Mesenteric fat pad (tissue), 1 donor: ENCODE results near the gene ARHGAP32. TPM values are rescaled to one million over a fixed set of nuclear protein-coding genes. Genes with fewer than 3 reads are reported as not detected.

ENCODE experiments used
- DNase-seq: peaks from one replicate; pipeline ENCODE4 v3.0.0-alpha.2; 2020; ENCODE audit warnings: low spot score
- total RNA-seq: library from RNA; stranded (reverse); fragmentation: NEBNext Ultra II Directional; extraction: Animal tissue kit (Norgen Biotek cat#: 25700); gene quantifications from one replicate; pipeline ENCODE4 v1.2.1, GENCODE V29; 2021
- donor health status: DM: yes; HTN: yes; CAD: no.

ARHGAP32 gene
- total RNA-seq, 1 donor from 2014 or later = 17.1 TPM

- DNase-seq = no peak
Measured at GRCh38 chr11:128961645-128962044, 230.5 kb downstream of the ARHGAP32 start.

GRCh38 chr11:128957202-128957482, 235.0 kb downstream of the ARHGAP32 start:
- no peak for DNase-seq

- DNase-seq = no peak
Measured at GRCh38 chr11:128956401-128957201, 235.5 kb downstream of the ARHGAP32 start.

- no peak for DNase-seq
Measured at GRCh38 chr11:128955636-128956035, 236.5 kb downstream of the ARHGAP32 start.

- DNase-seq = no peak
Measured at GRCh38 chr11:128953151-128953550, 239.0 kb downstream of the ARHGAP32 start.

- DNase-seq = no peak
Measured at GRCh38 chr11:128949791-128950454, 242.2 kb downstream of the ARHGAP32 start.

- no peak for DNase-seq
Measured at GRCh38 chr11:128948583-128948982, 243.5 kb downstream of the ARHGAP32 start.

GRCh38 chr11:128947773-128948172, 244.4 kb downstream of the ARHGAP32 start:
- DNase-seq = no peak

GRCh38 chr11:128946648-128947047, 245.5 kb downstream of the ARHGAP32 start:
- no peak for DNase-seq

- no peak for DNase-seq
Measured at GRCh38 chr11:128943428-128943976, 248.6 kb downstream of the ARHGAP32 start.

- no peak for DNase-seq
Measured at GRCh38 chr11:128942817-128943427, 249.2 kb downstream of the ARHGAP32 start, which contains the start of gene TP53AIP1. TP53AIP1 (minus strand) TSS chr11:128942871; CDS start chr11:128937818, 5,053 bp downstream.

- DNase-seq = no peak
Measured at GRCh38 chr11:128942272-128942612, 249.9 kb downstream of the ARHGAP32 start.

GRCh38 chr11:128941573-128942271, 250.4 kb downstream of the ARHGAP32 start:
- no peak for DNase-seq

- DNase-seq = no peak
Measured at GRCh38 chr11:128941110-128941509, 251.0 kb downstream of the ARHGAP32 start.

GRCh38 chr11:128940603-128941002, 251.5 kb downstream of the ARHGAP32 start:
- no peak for DNase-seq

GRCh38 chr11:128940156-128940555, 252.0 kb downstream of the ARHGAP32 start:
- DNase-seq = no peak

- no peak for DNase-seq
Measured at GRCh38 chr11:128939591-128939990, 252.5 kb downstream of the ARHGAP32 start.

GRCh38 chr11:128938156-128938885, 253.8 kb downstream of the ARHGAP32 start:
- no peak for DNase-seq

GRCh38 chr11:128937480-128937879, 254.6 kb downstream of the ARHGAP32 start:
- no peak for DNase-seq

GRCh38 chr11:128936606-128937251, 255.4 kb downstream of the ARHGAP32 start:
- DNase-seq = no peak
